Central memory CD8-positive, alpha-beta T cell (primary cell): Measurements from ENCODE around the gene ADAMTS3.
"Not testable (repeated sequence)": the region's sequence is repeated elsewhere in the genome, so short reads cannot be mapped to it uniquely, and the experiment has no call there.

ENCODE experiments used
- ATAC-seq: fragments of 150-1000 bp; cut with Tn5 transposase; replicated peaks from 2 replicates; pipeline ENCODE4 v1.10.0; 2022; ENCODE audit warnings: mild to moderate bottlenecking, moderate FRiP score, moderate number of reproducible peaks; ENCODE audit not compliant: poor library complexity, severe bottlenecking; ENCODE audit errors: extremely low read depth
- DNase-seq, 2 donors: peaks; one replicate each; pipeline ENCODE4 v3.0.0; 2021; ENCODE audit warnings: low spot score in 2 of 2
- H3K27ac Mint-ChIP-seq: one replicate; pipeline ENCODE4 v1.8.0; 2022; ENCODE audit warnings: low read depth, mild to moderate bottlenecking, moderate library complexity, mixed read lengths
- H3K27me3 Mint-ChIP-seq: one replicate; pipeline ENCODE4 v1.8.0; 2022; ENCODE audit warnings: mixed read lengths
- H3K36me3 Mint-ChIP-seq: one replicate; pipeline ENCODE4 v1.8.0; 2022; ENCODE audit warnings: mild to moderate bottlenecking, moderate library complexity, mixed read lengths; ENCODE audit not compliant: insufficient read depth
- H3K4me1 Mint-ChIP-seq: one replicate; pipeline ENCODE4 v1.8.0; 2022; ENCODE audit warnings: mixed read lengths
- H3K4me3 Mint-ChIP-seq: one replicate; pipeline ENCODE4 v1.8.0; 2022; ENCODE audit warnings: mild to moderate bottlenecking, moderate library complexity, mixed read lengths
- H3K9me3 Mint-ChIP-seq: one replicate; pipeline ENCODE4 v1.8.0; 2022; ENCODE audit warnings: mixed read lengths

The ADAMTS3 gene

GRCh38 chr4:72446353-72447055 is 122.5 kb downstream of the ADAMTS3 start:
- no peaks in the 10 kb centered on the region for H3K36me3 Mint-ChIP-seq
- peaks cover 7% of the 10 kb centered on the region for H3K9me3 Mint-ChIP-seq
- DNase-seq = no peak
- no peak for ATAC-seq
- no peaks in the 10 kb centered on the region for H3K4me1 Mint-ChIP-seq
- H3K27ac Mint-ChIP-seq = no peak overlapping the region
- no peak overlapping the region for H3K4me3 Mint-ChIP-seq
- no peaks in the 10 kb centered on the region for H3K27me3 Mint-ChIP-seq

GRCh38 chr4:72444092-72444491 is 124.9 kb downstream of the ADAMTS3 start:
- DNase-seq = no peak
- peaks cover 7% of the 10 kb centered on the region for H3K9me3 Mint-ChIP-seq
- H3K4me1 Mint-ChIP-seq = no peaks in the 10 kb centered on the region
- no peak for ATAC-seq
- H3K27ac Mint-ChIP-seq = no peak overlapping the region
- no peaks in the 10 kb centered on the region for H3K27me3 Mint-ChIP-seq
- no peak overlapping the region for H3K4me3 Mint-ChIP-seq
- no peaks in the 10 kb centered on the region for H3K36me3 Mint-ChIP-seq

DNA sequence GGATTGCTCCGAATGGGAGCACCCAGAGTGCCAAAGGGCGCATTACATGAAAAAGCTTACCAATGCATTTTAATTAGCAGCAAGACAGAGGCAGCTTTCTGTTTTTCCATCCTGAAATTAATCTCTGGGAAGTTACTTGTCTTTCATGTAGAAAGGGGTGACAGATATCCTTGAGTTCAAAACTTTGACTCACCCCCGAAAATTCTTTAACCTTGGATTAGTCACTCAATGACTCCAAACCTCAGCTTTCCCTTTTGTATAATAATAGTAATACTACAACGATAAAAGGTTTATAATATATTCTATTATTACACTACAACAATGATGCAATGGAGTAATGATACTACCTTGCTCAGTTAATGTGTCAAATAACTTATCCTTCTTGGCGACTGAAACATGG is 126.3 kb downstream of the ADAMTS3 start:
- ATAC-seq = no peak
- DNase-seq = no peak
- Mint-ChIP-seq H3K9me3 (peaks cover 7% of the 10 kb centered on the region), H3K27me3 (no peaks in the 10 kb centered on the region), H3K36me3 (no peaks in the 10 kb centered on the region), H3K4me1 (no peaks in the 10 kb centered on the region), H3K4me3 (no peak overlapping the region), H3K27ac (no peak overlapping the region)

GRCh38 chr4:72442147-72442546 is 126.9 kb downstream of the ADAMTS3 start:
- ATAC-seq (no peak), DNase-seq (no peak)
- H3K9me3 Mint-ChIP-seq = peaks cover 7% of the 10 kb centered on the region
- H3K27ac Mint-ChIP-seq = no peak overlapping the region
- H3K36me3 Mint-ChIP-seq = no peaks in the 10 kb centered on the region
- no peak overlapping the region for H3K4me3 Mint-ChIP-seq
- H3K4me1 Mint-ChIP-seq = no peaks in the 10 kb centered on the region
- no peaks in the 10 kb centered on the region for H3K27me3 Mint-ChIP-seq

GRCh38 chr4:72440386-72440785 is 128.6 kb downstream of the ADAMTS3 start:
- Mint-ChIP-seq H3K27ac (no peak overlapping the region), H3K9me3 (peaks cover 7% of the 10 kb centered on the region), H3K4me3 (no peak overlapping the region), H3K4me1 (no peaks in the 10 kb centered on the region), H3K36me3 (no peaks in the 10 kb centered on the region), H3K27me3 (no peaks in the 10 kb centered on the region)
- DNase-seq (no peak), ATAC-seq (no peak)

DNA sequence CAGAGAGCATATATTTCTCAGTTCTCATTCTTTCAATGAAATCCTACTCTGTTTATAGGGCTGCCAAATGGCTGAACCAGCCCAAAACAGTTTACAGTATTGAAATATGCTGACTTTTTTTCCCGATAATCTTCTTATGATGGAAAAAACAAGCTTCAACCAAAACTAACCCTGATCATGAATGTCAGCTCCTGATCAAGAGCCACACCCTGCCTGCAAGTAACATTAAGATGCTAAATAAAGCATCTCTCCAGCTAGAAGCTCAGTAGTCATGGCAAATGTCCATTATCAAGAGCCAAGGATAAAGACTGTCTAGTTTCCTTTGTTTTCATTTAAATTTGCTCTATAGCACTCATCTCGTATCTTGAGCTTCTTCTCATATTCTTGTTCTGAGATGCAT is 136.0 kb downstream of the ADAMTS3 start:
- DNase-seq (no peak), ATAC-seq (no peak)
- Mint-ChIP-seq H3K36me3 (no peaks in the 10 kb centered on the region), H3K27ac (no peak overlapping the region), H3K4me3 (no peak overlapping the region), H3K9me3 (peaks cover 5% of the 10 kb centered on the region), H3K27me3 (no peaks in the 10 kb centered on the region), H3K4me1 (no peaks in the 10 kb centered on the region)

DNA sequence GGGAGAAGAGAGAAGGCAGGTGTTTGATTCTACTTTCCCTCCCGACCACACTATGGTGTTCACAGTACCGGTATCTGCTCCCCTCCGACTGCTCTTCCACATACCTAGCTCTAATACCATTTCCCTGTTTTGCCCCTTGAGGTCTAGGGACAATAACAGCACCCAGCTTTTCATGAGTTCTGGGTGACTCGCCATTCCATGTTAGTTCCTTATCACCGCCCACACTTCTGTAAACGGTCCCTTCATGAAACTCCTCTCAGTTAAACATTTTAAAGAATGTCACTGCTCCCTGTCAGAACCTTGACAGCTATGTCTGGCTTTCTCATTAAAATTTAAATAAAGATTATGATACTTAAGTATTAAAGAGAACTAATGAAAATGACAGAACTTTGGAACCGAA is 136.7 kb downstream of the ADAMTS3 start:
- no peak for DNase-seq
- no peak overlapping the region for H3K27ac Mint-ChIP-seq
- H3K27me3 Mint-ChIP-seq = no peaks in the 10 kb centered on the region
- no peak overlapping the region for H3K4me3 Mint-ChIP-seq
- no peaks in the 10 kb centered on the region for H3K4me1 Mint-ChIP-seq
- H3K36me3 Mint-ChIP-seq = no peaks in the 10 kb centered on the region
- H3K9me3 Mint-ChIP-seq = peaks cover 9% of the 10 kb centered on the region
- no peak for ATAC-seq

- H3K4me3 Mint-ChIP-seq = no peak overlapping the region
- H3K4me1 Mint-ChIP-seq = no peaks in the 10 kb centered on the region
- peaks cover 15% of the 10 kb centered on the region for H3K9me3 Mint-ChIP-seq
- no peak overlapping the region for H3K27ac Mint-ChIP-seq
- DNase-seq (no peak), ATAC-seq (no peak)
- H3K27me3 Mint-ChIP-seq = no peaks in the 10 kb centered on the region
- H3K36me3 Mint-ChIP-seq = no peaks in the 10 kb centered on the region
Measured at GRCh38 chr4:72430988-72431387, 138.0 kb downstream of the ADAMTS3 start.

DNA sequence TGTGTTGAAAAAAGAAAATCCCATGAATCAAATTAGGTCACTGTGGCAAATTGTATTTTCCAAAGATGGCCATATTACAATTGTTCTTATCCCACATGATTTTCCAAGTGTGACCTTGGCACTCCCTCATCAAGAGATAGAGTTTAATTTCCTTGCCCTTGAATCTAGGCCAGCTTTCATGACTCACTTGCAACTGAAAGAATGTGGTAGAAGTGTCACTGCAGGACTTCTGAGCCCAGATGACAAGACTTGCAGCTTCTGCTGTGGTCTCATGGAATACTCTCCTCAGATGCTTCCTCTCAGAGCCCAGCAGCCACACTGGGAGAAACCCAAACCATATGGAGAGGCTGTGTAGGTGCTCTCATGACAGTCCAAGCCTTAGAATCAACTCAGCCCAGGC is 139.0 kb downstream of the ADAMTS3 start:
- Mint-ChIP-seq H3K4me3 (no peak overlapping the region), H3K4me1 (no peaks in the 10 kb centered on the region), H3K27me3 (no peaks in the 10 kb centered on the region), H3K27ac (no peak overlapping the region), H3K9me3 (peaks cover 16% of the 10 kb centered on the region), H3K36me3 (no peaks in the 10 kb centered on the region)
- ATAC-seq (no peak), DNase-seq (no peak)

DNA sequence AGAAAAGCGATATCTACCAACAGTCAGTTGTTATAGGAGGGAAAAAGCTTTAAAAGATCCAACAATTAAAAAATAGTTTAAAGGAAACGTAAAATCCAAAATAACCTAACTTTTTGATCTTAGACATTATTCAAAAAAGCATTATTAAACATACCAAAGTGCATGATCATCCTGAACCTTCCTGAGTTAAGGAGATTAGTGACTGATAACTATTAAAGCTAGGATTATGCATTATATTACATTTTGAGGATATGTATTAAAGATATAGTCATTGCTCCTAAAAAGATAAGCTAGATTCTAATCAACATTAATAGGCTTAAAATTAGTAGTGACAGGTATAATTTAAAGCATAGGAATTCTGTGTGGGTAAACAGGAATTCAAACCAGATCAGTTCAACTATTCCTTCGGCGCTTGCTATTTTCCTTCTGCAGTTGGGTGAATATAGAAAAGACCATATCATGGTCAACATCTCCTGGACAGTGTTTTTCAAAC is 139.6 kb downstream of the ADAMTS3 start:
- no peak for DNase-seq
- no peak for ATAC-seq
- no peak overlapping the region for H3K27ac Mint-ChIP-seq
- H3K27me3 Mint-ChIP-seq = no peaks in the 10 kb centered on the region
- H3K36me3 Mint-ChIP-seq = no peaks in the 10 kb centered on the region
- H3K9me3 Mint-ChIP-seq = peaks cover 16% of the 10 kb centered on the region
- H3K4me3 Mint-ChIP-seq = no peak overlapping the region
- no peaks in the 10 kb centered on the region for H3K4me1 Mint-ChIP-seq

DNA sequence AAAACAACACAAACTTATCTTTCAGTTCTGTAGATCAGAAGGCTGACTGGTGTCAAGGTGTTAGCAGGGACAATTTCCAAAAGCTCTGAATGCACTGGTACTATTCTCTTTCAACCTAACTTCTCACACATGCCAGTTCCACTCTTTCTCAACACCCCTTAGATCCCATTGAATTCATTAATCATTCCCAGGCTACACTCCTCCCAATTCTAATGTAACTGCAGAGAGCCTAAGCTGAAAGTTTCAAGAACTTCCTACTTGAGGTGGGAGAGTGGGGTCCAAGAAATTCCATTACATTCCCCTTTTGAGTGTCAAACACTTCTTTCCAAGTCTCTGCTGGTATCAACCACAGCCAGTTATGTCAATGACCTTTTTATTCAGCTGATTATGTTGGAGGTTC is 142.0 kb downstream of the ADAMTS3 start:
- Mint-ChIP-seq H3K27me3 (no peaks in the 10 kb centered on the region), H3K36me3 (no peaks in the 10 kb centered on the region), H3K27ac (no peak overlapping the region), H3K4me1 (no peaks in the 10 kb centered on the region), H3K4me3 (no peak overlapping the region), H3K9me3 (peaks cover 12% of the 10 kb centered on the region)
- no peak for ATAC-seq
- no peak for DNase-seq

- H3K9me3 Mint-ChIP-seq = peaks cover 11% of the 10 kb centered on the region
- not testable (repeated sequence) for H3K4me1 Mint-ChIP-seq, DNase-seq, H3K27me3 Mint-ChIP-seq, H3K36me3 Mint-ChIP-seq, ATAC-seq, H3K27ac Mint-ChIP-seq, H3K4me3 Mint-ChIP-seq
Measured at GRCh38 chr4:72425908-72426307, 143.1 kb downstream of the ADAMTS3 start.

DNA sequence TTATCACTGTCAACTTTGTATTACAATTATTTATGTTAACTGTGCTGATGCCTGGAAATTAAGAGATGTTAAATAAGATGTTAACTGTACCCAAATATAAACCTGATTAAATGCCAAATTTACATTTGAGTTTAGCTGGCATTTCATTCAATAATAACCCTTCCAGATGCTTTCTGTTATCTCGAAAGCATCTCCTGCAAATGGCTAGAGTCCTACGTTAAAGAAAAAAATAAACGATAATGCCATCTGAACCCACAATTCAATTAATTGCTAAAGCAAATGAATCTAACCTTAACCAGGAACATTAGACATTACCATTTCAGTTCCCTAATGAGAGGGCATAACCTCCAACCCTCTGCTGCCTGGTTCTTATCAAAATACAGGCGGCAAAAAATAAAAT is 145.0 kb downstream of the ADAMTS3 start:
- Mint-ChIP-seq H3K27me3 (no peaks in the 10 kb centered on the region), H3K9me3 (peaks cover 15% of the 10 kb centered on the region), H3K36me3 (no peaks in the 10 kb centered on the region), H3K4me3 (no peak overlapping the region), H3K27ac (no peak overlapping the region), H3K4me1 (no peaks in the 10 kb centered on the region)
- ATAC-seq (no peak), DNase-seq (no peak)
